Stimulated activated CD8-positive, alpha-beta memory T cell treated with anti-CD3 and anti-CD28 coated beads, Interleukin-4, amount 100 ng/mL, for 48 hours (primary cell): ENCODE results near the gene SLC16A10.
"Not testable (repeated sequence)": the region's sequence is repeated elsewhere in the genome, so short reads cannot be mapped to it uniquely, and the experiment has no call there.

Experiments used
- DNase-seq: peaks from one replicate; pipeline ENCODE4 v3.0.0-alpha.2; 2020

The SLC16A10 gene

DNA sequence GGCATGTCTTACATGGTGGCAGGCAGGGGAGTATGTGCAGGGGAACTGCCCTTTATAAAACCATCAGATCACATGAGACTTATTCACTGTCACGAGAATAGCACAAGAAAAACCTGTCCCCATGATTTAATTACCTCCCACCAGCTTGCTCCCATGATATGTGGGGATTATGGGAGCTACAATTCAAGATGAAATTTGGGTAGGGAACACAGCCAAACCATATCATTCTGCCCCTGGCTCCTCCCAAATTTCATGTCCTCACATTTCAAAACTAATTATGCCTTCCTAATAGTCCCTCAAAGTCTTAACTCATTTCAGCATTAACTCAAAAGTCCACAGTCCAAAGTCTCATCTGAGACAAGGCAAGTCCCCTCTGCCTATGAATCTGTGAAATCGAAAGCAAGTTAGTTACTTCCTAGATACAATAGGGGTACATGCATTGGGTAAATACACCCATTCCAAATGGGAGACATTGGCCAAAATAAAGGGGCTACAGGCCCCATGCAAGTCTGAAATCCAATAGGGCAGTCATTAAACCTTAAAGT is 102.4 kb downstream of the SLC16A10 start:
- not testable (repeated sequence) for DNase-seq

DNA sequence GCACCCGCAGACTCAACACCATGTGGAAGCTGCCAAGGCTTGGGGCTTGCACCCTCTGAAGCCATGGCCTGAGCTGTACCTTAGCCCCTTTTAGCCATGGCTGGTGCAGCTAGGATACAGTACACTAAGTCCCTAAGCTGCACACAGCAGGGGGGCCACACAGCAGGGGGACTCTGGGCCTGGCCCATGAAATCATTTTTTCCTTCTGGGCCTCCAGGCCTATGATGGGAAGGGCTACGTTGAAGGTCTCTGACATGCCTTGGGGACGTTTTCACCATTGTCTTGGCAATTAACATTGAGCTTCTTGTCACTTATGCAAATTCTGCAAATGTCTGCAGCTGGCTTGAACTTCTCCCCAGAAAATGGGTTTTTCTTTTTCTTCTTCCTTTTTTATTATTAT is 103.3 kb downstream of the SLC16A10 start:
- no peak for DNase-seq

DNA sequence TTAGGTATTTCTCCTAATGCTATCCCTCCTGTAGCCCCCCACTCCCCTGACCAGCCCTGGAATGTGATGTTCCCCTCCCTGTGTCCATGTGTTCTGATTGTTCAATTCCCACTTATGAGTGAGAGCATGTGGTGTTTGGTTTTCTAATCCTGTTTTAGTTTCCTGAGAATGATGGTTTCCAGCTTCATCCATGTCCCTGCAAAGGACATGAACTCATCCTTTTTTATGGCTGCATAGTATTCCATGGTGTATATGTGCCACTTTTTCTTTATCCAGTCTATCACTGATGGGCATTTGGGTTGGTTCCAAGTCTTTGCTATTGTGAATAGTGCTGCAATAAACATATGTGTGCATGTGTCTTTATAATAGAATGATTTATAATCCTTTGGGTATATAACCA is 103.8 kb downstream of the SLC16A10 start:
- not testable (repeated sequence) for DNase-seq

DNA sequence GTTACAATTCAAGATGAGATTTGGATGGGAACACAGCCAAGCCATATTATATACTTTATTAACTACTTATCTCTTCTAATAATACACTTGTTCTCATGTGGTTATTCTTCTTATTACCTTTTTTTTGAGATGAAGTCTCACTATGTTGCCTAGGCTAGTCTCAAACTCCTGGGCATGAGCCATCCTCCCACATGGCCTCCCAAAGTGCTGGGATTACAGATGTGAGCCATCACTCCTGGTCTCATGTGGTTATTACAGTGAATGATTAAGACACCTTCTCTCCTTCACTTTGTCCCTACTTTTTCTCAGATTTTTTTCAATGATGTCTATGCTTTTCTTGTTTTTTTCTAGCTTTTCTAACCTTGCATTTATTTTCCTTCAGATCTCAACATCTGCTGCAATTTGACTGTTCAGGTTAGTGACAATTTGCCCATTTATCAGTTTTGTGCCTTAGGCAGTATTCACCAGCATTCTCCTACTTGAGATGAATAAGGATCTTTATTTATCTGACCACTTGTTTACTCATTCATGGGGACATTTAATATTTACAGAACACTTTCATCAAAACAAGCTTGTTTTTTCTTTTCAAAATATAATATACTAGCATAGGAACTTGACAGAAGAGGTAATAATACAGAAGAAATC is 105.7 kb downstream of the SLC16A10 start:
- no peak for DNase-seq

DNA sequence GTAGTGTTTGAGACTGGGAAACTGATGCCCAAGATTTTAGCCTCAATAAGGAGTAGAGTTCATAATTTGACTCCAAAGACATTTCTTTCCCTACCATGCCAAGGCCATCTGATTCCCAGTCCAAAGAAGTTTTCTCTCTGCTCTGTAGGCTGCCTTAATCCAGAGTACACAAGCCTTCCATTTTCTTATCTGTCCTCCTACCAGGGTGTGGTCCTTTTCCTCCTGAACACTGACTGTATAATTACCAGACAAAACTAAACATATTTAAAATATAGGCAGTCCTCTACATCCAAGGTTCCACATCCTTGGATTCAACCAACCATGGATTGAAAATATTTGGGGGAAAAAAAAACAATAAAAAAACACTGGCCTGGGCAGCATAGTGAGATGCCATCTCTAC is 108.4 kb downstream of the SLC16A10 start:
- DNase-seq = no peak

DNA sequence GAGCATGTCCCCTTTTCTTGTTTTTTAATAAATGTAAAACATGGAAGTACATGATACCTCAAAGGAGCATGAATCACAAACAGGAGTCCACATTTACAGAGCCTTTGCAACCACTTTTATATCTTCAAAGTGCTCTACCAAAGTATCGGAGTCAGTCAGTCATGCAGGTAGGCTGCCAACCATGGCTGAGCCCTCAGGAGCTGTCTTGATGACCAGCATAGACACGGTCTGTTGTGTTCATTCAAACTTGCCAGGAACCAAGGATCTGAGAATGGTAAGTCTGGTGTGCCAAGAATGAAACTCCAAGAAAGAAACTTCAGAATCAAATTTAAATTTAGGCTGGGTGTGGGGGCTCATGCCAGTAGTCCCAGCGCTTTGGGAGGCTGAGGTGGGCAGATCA is 111.5 kb downstream of the SLC16A10 start:
- DNase-seq = no peak

DNA sequence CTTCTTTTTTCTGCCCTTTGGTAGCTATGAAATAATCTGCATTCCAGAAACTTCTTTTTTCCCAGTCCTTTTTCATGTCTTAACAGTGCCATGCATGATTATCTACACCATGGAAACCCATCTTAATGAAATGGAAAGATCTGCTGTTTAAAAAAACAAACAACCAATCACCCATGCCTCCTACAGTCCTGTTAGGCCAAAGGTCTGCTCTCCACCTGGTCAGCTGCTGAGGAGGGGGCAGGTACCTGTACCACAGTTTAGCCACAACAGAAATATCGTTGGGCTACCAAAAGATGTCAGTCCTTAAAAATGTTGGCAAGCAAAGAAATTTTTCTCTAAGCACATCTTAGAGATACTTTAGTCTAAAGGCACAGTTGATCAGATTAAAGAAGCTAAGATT is 112.6 kb downstream of the SLC16A10 start:
- DNase-seq = no peak

DNA sequence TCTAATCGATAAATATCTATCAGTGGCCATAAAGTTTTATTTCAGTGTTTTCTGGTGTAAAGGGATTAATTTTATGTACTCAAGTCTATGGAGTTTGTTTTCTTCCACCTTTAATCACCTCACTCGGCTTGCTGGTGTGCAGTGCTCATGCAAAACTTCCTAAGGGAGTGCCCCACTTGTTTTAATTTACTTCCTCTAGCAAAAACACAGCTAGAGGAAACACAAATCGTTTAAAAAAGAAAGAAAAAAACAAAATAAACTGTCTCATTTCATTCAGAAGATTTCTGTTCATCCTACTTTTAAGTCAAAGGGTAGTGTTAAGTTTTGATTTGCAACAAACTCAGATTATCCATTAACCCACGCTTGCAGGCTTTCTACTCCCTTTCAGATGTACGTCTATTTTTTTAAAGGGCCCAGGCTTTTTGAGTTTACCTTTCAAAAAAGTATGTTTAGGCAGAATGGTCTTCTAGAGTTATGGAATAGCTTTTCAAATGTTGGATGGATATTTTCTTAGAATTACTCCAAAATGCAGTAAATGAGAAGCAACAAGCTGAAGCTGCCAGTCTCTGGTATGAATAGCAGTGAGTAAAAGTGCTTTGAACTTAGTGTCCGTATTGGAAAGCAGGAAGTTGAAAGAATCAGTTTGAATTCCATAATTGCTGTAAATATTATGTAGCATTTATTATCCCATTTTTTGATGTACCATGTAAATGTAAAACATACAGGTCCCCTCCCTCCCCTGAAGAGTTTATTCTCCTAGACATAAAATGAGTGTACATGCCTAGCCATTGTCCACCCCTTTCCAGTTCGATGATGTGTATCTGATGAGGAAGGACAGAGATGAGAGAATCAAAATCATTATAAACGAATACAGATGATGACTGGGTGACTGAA is 113.3 kb downstream of the SLC16A10 start:
- no peak for DNase-seq

DNA sequence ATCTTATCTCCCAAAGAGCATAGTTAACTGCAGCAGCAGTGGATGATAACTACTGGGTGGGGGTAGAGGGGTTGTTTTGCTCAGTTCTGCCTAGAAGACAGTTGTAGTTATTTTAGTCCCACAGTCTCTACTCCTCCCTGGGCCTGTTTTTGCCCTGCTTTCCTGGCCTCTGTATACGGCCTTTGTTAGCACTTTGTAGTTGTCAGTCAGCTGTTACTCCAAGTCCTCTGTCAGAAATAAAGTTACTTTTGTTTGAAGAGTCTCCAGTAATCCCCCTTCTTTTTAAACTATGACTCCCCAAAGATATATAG is 113.9 kb downstream of the SLC16A10 start:
- DNase-seq = no peak

DNA sequence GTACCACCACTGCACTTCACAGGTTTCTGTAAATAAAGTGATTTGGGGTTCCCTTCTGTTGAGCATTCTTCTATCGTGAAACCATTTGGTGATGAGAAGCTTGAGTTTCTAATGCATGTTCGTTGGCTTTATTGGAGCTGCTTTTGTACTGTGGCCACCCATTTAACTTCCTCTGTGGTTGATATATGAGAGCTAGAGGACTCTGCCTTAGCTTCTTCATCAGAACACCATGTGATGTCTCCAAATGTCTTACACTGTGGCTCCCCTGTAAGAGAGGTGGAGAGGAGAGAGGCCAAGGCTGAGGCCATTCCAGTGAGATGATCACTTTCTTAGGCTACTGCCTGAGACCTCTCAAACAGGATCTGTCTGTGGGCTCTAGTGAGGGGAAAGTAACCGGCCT is 114.5 kb downstream of the SLC16A10 start:
- no peak for DNase-seq

DNA sequence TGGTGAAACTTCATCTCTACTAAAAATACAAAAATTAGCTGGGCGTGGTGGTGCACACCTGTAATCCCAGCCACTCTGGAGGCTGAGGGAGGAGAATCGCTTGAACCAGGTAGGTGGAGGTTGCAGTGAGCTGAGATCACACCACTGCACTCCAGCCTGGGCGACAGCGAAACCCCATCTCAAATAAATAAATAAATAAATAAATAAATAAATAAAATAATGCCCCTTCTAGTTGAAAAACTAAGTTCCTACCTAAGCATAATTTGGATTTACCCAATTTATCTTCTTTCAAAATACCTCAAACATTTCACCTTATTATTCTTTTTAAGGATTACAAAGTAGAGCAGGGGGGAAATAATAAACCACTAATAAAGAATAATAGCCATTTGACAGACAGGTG is 116.2 kb downstream of the SLC16A10 start:
- DNase-seq = not testable (repeated sequence)

DNA sequence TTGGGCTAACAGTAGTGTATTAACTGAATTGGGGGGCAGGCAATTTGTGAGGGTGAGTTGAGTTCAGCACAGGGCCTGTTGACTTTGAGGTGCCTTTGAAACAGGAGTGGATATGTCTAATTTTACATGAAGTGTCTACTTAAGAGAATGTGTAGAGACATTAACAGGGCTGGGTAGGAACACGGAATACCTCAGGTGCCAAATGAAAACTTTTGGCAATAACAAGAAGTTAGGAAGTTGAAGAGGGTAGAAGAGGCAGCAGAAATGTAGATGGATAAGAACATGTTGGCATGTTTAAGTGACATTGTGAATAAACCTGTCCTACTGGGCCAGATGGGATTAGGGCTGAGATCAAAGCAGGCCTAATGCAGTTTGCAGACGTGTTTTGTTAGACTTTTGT is 117.0 kb downstream of the SLC16A10 start:
- no peak for DNase-seq

DNA sequence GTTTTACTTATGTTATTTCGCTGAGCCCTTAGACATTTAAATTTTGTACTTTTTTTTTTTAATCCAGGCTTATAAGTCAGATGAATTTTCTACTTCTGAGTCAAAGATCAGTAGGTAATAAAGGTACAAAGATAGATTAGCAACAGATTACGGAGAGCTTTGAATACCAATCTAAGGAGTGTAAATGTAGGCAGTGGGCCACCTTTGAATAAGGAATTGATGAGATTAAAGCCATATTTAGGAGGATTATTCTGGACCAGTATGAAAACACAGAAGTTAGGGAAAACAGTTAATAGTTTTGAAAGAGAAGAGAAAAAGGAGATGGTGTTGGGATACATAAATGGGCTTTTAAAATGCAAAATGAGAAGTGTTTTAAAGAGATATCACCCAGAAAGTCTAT is 117.6 kb downstream of the SLC16A10 start:
- no peak for DNase-seq

DNA sequence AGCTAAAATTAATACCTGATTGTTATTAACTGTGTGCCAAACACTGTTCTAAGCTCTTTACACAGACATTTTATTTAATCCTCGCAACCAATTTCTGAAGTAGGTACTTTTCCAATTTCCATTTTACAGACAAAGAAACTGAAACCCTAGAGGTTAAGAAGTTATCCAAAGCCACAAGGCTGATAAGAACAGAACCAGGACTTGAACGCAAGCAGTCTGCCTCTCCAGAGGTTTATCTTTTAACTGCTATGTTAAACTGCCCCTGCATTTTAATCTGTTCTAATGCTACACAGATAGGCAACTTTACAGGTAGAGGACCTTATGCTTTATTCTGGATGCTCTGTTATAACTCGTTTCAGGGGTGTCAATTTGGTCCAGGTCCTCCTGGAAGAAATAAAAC is 118.2 kb downstream of the SLC16A10 start:
- no peak for DNase-seq

DNA sequence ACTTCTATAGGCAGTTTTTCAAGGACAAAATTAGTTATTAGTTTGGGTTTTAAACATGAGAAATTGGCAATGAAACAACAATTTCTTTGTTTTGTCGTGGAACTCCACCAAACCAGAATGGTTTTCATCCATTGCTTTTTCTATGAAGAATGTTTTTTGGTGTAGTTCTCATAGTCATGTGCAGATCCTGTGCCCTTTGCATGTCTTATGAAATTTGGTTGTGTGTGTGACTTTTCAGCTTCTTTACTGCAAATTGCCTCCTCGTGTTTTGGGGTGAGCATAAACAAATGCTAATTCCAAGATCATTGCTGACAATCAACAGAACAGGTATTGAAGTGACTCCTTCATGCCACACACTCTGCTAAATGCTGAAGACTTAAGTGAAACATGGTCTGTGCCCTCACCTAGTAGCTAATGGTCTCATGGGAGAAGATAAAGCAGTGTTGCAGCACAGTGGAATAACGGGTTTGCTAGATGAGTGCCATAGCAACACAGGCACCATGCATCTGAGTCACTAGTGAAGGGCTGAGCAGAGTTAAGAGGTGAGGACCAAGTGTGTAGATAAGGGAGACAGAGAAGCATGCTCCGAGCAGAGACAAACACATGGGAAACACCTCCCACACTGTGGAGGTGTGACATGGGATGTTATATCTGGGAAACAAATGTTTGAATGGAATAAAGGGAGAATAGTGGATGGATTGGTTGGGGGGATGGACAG is 120.0 kb downstream of the SLC16A10 start:
- no peak for DNase-seq

DNA sequence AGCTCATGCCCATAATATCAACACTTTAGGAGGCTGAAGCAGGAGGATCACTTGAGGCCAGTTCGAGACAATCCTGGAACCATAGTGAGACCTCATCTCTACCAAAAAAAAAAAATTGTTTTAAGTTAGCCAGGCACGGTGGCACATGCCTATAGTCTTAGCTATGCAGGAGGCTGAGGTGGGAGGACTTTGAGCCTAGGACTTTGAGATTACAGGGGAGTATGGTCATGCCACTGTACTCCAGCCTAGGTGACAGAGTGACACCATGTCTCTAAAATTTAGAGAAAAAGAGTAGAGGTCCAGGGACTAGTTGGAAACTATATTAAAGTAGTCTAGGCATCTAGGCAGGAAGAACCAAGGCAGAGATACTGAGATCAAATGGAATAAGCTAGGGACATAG is 121.6 kb downstream of the SLC16A10 start:
- DNase-seq = no peak

DNA sequence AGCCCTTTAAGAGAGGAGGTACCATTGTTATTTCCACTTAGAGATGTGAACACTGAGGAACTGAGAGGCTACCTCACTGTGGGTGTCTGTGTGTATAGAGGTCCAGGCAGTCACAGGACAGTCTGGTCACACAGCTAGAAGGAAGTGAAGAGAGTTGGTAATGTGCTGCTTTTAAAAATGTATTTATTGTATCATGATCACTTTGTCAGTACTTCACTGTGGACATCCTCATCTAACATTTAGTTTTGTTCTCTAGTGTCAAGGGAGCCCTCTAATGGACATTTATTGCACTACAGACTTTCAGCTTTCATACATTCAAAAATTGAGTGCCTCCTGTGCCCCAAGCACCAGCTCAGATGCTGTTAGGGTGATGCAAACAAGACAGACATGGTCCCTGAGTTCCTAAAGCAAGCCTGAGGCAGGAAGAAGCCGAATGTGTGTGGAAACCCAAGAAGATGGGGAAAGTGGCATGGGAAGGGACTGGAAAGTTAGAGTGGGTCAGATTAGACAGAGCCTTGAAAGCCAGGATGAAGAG is 123.0 kb downstream of the SLC16A10 start:
- peak; percentile 29 for DNase-seq

DNA sequence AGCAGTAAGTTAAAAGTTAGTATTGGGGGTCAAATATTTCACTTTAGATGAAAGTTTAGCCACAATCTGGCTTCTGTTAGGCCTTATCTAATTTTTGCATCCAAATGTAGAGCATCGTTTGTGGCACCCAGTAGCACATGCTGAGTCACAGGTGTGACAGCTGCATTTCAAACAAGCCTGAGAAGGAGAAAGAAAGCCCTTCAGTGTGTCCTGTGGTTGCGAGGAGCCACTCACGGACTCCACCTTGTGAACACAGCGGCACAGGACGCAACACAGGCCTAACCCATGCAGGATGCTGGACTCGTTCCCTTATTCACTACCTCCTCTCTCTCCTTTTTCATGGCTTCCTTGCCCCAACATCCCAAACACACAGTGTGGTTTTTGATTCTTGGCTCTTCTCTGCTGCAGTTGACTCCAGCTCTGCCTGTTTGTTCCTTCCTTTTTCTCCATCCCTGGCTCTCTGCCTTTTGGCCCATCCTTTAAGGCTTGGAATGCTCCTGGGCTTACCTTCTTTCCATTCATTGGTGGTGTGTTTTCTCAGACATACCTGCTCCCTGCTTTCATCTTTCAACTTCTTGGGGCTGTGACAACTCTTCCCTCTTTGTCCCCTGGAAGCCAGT is 124.2 kb downstream of the SLC16A10 start:
- no peak for DNase-seq

DNA sequence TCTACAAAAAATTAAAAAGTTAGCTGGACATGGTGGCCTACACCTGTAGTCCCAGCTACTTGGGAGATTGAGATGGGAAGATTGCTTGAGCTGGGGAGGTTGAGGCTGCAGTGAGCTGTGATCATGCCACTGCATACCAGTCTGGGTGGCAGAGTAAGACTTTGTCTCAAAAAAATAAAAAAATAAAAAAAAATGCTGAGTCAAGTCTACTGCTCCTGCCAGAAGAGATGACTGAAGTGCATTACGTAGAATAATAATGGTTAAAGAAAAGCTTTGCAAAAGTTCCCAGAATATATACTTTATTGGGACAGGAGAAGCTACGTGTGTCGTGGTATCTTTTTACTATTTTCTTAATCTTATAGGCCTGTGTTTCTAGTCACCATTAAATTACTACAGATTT is 125.3 kb downstream of the SLC16A10 start:
- DNase-seq = no peak

DNA sequence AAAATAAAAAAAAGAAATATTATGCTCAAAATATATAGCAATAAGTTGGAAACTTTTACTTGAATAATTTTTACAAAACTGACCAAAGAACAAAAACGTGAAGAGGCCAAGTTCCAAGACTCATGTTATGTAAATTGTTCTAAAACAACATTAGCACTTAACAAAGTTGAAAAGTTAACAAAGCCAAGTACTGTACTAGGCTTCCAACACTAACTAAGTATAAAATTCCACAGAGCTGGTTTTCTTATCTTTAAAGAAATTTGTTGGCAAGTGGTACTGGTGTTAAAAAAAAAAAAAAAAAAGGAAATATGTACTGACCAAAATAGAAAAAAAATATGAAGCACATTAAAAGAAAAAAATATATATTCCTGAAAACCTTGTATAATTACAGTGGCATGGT is 127.8 kb downstream of the SLC16A10 start:
- DNase-seq = no peak

DNA sequence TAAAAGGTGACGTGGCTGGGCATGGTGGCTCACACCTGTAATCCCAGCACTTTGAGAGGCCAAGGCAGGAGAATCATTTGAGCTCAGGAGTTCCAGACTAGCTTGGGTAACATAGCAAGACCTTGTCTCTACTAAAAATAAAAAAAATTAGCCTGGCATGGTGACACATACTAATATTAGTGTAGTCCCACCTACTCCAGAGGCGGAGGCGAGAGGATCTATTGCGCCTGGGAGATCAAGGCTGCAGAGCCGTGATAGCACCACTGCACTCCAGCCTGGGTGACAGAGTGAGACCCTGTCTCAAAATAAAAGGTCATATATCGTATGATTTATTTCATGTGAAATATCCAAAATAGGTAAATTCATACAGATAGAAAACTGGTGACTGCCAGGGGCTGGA is 132.5 kb downstream of the SLC16A10 start:
- no peak for DNase-seq

DNA sequence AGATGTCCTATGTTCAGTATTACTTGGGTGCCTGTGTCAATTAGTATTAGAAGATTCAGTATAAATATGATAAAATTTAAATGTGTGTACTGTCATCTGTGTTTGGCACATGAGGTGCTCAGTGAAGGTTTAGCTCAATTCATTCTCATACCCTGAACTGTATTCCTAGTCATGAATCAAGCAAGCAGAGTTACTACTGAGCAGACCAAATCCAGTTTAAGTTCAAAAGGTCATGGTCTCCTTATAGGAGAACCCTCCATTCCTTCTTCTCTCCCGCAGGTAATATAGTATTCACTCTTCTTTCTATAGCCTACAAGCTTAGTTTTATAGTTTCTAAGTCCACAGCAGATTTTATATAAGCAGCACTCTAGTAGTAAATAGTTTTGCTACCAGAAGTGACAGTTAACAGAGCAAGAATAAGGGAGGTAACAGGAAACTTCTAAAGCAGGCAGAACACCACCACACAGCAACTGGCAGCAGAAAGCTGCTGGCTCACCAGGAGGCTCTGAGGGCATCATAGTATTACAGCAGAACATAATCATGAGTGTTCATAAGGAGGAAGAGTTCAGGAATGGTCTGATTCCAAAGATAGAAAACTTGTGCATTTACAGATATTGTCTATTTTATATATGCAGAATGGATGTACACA is 133.2 kb downstream of the SLC16A10 start:
- no peak for DNase-seq

DNA sequence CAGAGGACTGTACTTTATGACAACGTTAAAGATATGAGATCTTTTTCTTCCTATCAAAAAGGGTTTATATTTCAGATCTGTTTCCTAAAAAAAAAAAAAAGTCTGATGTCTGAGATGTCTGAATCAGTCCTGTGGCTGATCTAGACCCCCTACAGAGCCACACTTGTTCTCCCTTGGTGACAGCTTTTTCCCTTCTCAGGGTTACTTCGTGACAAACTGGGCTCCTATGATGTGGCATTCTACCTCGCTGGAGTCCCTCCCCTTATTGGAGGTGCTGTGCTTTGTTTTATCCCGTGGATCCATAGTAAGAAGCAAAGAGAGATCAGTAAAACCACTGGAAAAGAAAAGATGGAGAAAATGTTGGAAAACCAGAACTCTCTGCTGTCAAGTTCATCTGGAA is 134.5 kb downstream of the SLC16A10 start:
- no peak for DNase-seq
